GM18498 (cell line): ENCODE results near the gene IGHMBP2.
"Not testable (repeated sequence)": the region's sequence is repeated elsewhere in the genome, so short reads cannot be mapped to it uniquely, and the experiment has no call there.

Experiments used
- ATAC-seq: cut with Tn5 transposase; IDR thresholded peaks from one replicate; pipeline ENCODE4 v1.9.1; 2021; ENCODE audit warnings: mild to moderate bottlenecking, moderate library complexity; ENCODE audit not compliant: unreplicated experiment

Gene IGHMBP2

GRCh38 chr11:68959465-68960293 is 56.0 kb downstream of the IGHMBP2 start:
- no peak for ATAC-seq

- no peak for ATAC-seq
These were observed 56.8 kb downstream of the IGHMBP2 start for GRCh38 chr11:68960294-68961071.

- no peak for ATAC-seq
These were observed 57.6 kb downstream of the IGHMBP2 start for GRCh38 chr11:68961245-68961644.

- no peak for ATAC-seq
These were observed 59.0 kb downstream of the IGHMBP2 start for GRCh38 chr11:68962527-68963250.

GRCh38 chr11:68963779-68964178 is 60.1 kb downstream of the IGHMBP2 start:
- ATAC-seq, result no peak

GRCh38 chr11:68965901-68966853 is 62.5 kb downstream of the IGHMBP2 start:
- no peak for ATAC-seq

GRCh38 chr11:68966894-68967780 is 63.4 kb downstream of the IGHMBP2 start:
- ATAC-seq, result no peak

- ATAC-seq, result no peak
These were observed 64.9 kb downstream of the IGHMBP2 start for GRCh38 chr11:68968306-68969250.

GRCh38 chr11:68969386-68969785 is 65.7 kb downstream of the IGHMBP2 start:
- no peak for ATAC-seq

- ATAC-seq, result no peak
These were observed 67.4 kb downstream of the IGHMBP2 start for GRCh38 chr11:68970921-68971636.

GRCh38 chr11:68973219-68973618 is 69.5 kb downstream of the IGHMBP2 start:
- no peak for ATAC-seq

- not testable (repeated sequence) for ATAC-seq
These were observed 70.0 kb downstream of the IGHMBP2 start for GRCh38 chr11:68973706-68974105.

- no peak for ATAC-seq
These were observed 70.9 kb downstream of the IGHMBP2 start for GRCh38 chr11:68974421-68975194.

- no peak for ATAC-seq
These were observed 72.4 kb downstream of the IGHMBP2 start for GRCh38 chr11:68976095-68976494.

- no peak for ATAC-seq
These were observed 72.9 kb downstream of the IGHMBP2 start for GRCh38 chr11:68976563-68976962.

- no peak for ATAC-seq
These were observed 74.3 kb downstream of the IGHMBP2 start for GRCh38 chr11:68977781-68978625.
